Measurements from ENCODE around the gene NOC2L.

DNA sequence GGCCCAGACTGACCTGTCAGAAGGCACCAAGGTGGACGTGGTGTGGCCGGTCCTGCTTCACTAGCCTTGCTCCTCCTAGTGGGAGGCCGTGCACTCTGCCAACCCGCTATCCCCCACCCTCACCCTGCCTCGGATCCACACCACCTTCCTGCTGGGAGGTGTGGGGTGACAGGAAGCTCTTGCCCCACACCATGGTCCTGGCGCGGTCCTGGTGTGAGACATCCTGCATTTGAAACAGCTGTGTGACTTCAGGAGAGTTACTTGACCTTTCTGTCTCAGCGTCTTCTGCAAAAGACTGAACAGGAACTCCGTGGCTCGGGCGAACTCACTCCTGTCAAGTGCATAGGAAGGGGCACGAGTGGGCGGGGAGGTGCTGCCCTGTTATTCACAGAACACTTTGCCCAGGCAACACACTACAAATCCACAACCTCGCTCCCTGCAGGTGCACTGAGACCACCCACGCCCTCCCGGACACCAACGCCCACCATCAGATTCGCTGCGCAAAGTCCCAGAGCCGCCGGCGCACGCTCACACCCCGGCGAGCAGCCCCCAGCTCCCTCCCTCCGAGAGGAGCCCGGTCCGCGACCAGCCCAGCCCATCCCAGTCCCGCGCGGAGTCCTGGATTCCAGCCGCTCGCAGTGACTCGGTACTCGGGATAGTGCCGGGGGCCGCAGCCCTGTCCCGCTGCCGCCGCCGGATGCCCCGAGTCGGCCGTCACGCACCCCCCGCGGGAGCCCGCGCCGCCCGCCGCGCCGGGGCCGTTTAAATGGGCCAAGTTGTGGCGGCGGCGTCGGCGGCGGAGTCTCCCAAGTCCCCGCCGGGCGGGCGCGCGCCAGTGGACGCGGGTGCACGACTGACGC is 35.7 kb downstream of the NOC2L start, which contains the start of gene SAMD11:
- TF ChIP-seq ISL1 (CRISPR knock-in tag; IDR thresholded peaks at IDR 0.05) = no peak
- TF ChIP-seq ZFP3 (CRISPR knock-in tag; IDR thresholded peaks at IDR 0.05) = no peak
- TF ChIP-seq, protein P1, sequence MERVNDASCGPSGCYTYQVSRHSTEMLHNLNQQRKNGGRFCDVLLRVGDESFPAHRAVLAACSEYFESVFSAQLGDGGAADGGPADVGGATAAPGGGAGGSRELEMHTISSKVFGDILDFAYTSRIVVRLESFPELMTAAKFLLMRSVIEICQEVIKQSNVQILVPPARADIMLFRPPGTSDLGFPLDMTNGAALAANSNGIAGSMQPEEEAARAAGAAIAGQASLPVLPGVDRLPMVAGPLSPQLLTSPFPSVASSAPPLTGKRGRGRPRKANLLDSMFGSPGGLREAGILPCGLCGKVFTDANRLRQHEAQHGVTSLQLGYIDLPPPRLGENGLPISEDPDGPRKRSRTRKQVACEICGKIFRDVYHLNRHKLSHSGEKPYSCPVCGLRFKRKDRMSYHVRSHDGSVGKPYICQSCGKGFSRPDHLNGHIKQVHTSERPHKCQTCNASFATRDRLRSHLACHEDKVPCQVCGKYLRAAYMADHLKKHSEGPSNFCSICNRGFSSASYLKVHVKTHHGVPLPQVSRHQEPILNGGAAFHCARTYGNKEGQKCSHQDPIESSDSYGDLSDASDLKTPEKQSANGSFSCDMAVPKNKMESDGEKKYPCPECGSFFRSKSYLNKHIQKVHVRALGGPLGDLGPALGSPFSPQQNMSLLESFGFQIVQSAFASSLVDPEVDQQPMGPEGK (CRISPR knock-in tag; IDR thresholded peaks at IDR 0.05; ENCODE audit: borderline replicate concordance) = no peak
- TF ChIP-seq, protein P2, sequence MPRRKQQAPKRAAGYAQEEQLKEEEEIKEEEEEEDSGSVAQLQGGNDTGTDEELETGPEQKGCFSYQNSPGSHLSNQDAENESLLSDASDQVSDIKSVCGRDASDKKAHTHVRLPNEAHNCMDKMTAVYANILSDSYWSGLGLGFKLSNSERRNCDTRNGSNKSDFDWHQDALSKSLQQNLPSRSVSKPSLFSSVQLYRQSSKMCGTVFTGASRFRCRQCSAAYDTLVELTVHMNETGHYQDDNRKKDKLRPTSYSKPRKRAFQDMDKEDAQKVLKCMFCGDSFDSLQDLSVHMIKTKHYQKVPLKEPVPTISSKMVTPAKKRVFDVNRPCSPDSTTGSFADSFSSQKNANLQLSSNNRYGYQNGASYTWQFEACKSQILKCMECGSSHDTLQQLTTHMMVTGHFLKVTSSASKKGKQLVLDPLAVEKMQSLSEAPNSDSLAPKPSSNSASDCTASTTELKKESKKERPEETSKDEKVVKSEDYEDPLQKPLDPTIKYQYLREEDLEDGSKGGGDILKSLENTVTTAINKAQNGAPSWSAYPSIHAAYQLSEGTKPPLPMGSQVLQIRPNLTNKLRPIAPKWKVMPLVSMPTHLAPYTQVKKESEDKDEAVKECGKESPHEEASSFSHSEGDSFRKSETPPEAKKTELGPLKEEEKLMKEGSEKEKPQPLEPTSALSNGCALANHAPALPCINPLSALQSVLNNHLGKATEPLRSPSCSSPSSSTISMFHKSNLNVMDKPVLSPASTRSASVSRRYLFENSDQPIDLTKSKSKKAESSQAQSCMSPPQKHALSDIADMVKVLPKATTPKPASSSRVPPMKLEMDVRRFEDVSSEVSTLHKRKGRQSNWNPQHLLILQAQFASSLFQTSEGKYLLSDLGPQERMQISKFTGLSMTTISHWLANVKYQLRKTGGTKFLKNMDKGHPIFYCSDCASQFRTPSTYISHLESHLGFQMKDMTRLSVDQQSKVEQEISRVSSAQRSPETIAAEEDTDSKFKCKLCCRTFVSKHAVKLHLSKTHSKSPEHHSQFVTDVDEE (CRISPR knock-in tag; IDR thresholded peaks at IDR 0.05) = no peak
- no peak for TF ChIP-seq PPARA (CRISPR knock-in tag; IDR thresholded peaks at IDR 0.05; ENCODE audit: borderline replicate concordance)
- TF ChIP-seq ZNF70 (CRISPR knock-in tag; IDR thresholded peaks at IDR 0.05) = no peak
- TF ChIP-seq ARNTL (CRISPR knock-in tag; IDR thresholded peaks at IDR 0.05; ENCODE audit: borderline replicate concordance, low read depth) = no peak
- no peak for TF ChIP-seq OSR1 (CRISPR knock-in tag; IDR thresholded peaks at IDR 0.05)
- no peak for TF ChIP-seq ESRRG (CRISPR knock-in tag; IDR thresholded peaks at IDR 0.05)
- no peak for TF ChIP-seq TCF4 (CRISPR knock-in tag; IDR thresholded peaks at IDR 0.05; ENCODE audit: borderline replicate concordance)

Measured in SK-N-SH treated with all-trans-retinoic acid at 6 μM for 48 hours (cell line).